Measurements from ENCODE around the gene NNT. TPM values are rescaled to one million over a fixed set of nuclear protein-coding genes. Genes with fewer than 3 reads are reported as not detected.

NNT gene
- total RNA-seq, 1 donor from 2014 or later: 40.3 TPM

DNA sequence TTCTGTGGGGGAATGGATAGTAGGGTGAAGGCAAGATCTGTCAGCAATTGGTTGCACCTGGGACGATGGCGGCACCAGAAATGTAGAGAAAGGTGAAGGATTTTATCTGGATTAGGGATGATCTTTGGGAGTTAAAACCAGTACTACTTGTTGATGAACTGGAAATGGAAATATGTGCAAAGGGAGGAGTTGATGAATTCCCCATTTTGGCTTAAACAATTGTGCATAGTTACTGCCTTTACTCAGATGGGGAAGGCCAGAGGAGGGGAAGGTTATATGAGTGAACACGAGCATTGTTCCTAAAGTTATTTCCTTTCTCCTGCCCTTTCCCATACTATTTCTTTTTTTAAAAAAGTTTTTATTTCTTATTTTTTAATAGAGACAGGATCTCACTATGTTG, 19.1 kb downstream of the NNT start:
- TF ChIP-seq, protein P1, sequence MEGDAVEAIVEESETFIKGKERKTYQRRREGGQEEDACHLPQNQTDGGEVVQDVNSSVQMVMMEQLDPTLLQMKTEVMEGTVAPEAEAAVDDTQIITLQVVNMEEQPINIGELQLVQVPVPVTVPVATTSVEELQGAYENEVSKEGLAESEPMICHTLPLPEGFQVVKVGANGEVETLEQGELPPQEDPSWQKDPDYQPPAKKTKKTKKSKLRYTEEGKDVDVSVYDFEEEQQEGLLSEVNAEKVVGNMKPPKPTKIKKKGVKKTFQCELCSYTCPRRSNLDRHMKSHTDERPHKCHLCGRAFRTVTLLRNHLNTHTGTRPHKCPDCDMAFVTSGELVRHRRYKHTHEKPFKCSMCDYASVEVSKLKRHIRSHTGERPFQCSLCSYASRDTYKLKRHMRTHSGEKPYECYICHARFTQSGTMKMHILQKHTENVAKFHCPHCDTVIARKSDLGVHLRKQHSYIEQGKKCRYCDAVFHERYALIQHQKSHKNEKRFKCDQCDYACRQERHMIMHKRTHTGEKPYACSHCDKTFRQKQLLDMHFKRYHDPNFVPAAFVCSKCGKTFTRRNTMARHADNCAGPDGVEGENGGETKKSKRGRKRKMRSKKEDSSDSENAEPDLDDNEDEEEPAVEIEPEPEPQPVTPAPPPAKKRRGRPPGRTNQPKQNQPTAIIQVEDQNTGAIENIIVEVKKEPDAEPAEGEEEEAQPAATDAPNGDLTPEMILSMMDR (IDR thresholded peaks at IDR 0.05): no peak
- TF ChIP-seq POLR2AphosphoS5 (IDR thresholded peaks at IDR 0.05; ENCODE audit: insufficient read depth in 1 of 2, low read depth in 1 of 2) (no peak), POLR2A (IDR thresholded peaks at IDR 0.05) (no peak)
- H3K36me3 ChIP-seq: no peaks in the 10 kb centered on the region
- no peaks in the 10 kb centered on the region for H3K9me3 ChIP-seq
- intact Hi-C loops (cut with DNase I): no loop called here
- H3K27me3 ChIP-seq: no peaks in the 10 kb centered on the region
- H3K27ac ChIP-seq: no peak overlapping the region
- DNase-seq (ENCODE audit: extremely low spot score in 2 of 2): no peak
- no peak overlapping the region for H3K4me3 ChIP-seq
- H3K4me1 ChIP-seq: peaks cover 4% of the 10 kb centered on the region

DNA sequence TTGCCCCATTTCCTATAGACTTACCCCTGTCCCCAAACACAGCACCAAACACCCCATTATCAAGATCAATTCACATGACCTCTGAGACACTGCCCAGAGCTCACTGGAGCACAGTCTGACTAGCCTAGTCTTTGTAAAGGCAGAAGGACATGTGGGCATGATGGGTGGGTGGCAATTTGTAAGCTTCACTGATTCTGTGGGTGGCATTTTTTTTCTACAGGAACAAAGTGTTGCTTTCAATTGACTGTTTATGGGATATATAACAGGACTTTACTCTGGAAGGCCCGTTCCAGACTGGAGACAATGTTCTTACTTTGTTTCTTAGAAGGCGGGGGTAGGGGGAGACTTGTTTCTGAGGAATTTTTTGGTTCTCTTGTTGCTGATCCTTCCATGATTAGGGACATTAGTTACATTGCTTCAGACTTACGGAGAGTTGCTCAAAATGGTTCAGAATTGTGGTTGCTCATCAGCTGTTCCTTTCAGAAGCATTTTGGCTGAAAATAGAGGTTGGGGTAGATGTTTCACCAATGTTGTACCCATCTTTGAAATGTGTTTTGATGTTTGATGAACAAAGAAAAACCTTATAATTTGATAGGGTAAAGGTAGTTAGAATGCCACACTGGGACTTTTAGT, 20.2 kb downstream of the NNT start:
- intact Hi-C loops (cut with DNase I): no loop called here
- no peak overlapping the region for H3K27ac ChIP-seq
- no peak overlapping the region for H3K4me3 ChIP-seq
- no peaks in the 10 kb centered on the region for H3K9me3 ChIP-seq
- no peaks in the 10 kb centered on the region for H3K27me3 ChIP-seq
- no peaks in the 10 kb centered on the region for H3K36me3 ChIP-seq
- TF ChIP-seq POLR2A (IDR thresholded peaks at IDR 0.05) (no peak), POLR2AphosphoS5 (IDR thresholded peaks at IDR 0.05; ENCODE audit: insufficient read depth in 1 of 2, low read depth in 1 of 2) (no peak)
- TF ChIP-seq, protein P1 (IDR thresholded peaks at IDR 0.05): no peak
- no peak for DNase-seq (ENCODE audit: extremely low spot score in 2 of 2)
- peaks cover 4% of the 10 kb centered on the region for H3K4me1 ChIP-seq

DNA sequence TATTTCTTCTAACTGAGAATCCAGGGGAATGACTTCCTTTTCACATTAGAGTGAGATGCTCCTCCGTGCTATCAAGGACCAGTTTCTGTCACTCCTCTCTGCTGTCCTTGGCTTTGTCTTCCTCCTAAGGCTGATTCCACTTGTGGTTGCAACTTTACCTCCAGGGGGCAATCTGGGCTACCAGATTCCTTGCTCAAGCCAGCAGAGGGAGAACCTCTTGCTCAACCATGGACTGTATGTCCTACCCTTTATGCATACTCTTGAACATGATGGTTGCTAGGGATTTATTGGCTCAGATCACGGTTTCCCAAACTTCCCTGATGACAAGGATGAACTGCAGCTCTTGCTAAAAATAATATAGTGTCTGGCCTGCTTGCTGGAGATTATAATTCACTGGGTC, 24.0 kb downstream of the NNT start:
- no peak for DNase-seq (ENCODE audit: extremely low spot score in 2 of 2)
- peaks cover 2% of the 10 kb centered on the region for H3K4me1 ChIP-seq
- no peaks in the 10 kb centered on the region for H3K27me3 ChIP-seq
- TF ChIP-seq POLR2A (IDR thresholded peaks at IDR 0.05) (no peak), POLR2AphosphoS5 (IDR thresholded peaks at IDR 0.05; ENCODE audit: insufficient read depth in 1 of 2, low read depth in 1 of 2) (no peak)
- TF ChIP-seq, protein P1 (IDR thresholded peaks at IDR 0.05): no peak
- intact Hi-C loops (cut with DNase I): no loop called here
- no peaks in the 10 kb centered on the region for H3K9me3 ChIP-seq
- H3K36me3 ChIP-seq: no peaks in the 10 kb centered on the region
- no peak overlapping the region for H3K4me3 ChIP-seq
- H3K27ac ChIP-seq: no peak overlapping the region

DNA sequence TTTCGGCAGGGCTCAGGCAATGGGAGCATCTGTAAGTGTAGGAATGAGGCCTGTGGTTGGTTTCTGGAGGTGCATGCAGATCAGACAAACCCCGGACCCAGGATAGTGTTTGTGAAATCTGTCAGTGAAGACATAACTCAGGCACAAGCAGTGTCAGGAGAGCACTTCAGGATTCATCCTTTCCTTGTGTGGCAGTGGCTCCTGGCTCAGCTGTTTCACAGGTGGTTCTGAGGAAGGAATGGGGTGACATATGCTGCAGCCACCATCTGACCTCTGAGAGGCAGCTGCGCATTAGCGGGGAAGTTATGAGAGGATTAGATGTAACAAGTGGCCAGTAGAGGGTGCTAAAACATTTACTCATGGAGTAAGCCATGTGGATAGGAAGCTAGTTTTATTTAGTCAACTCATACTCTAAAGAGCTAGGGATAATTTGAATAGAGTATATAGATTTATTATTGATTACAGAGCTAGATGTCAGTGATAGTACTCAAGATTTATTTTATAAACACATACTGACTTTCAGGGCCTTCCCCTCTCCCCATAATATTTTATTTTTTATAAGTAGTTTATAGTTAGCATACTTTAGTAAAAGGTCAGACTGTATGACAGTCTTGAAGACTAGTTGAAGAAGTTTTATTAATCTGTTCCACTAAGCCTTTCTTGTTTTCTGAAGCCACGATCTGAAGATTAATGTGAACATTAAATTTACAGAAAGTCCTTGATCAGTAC, 28.4 kb downstream of the NNT start:
- Histone ChIP-seq H3K27ac (peak overlapping the region; percentile 8), H3K27me3 (no peaks in the 10 kb centered on the region), H3K9me3 (no peaks in the 10 kb centered on the region), H3K36me3 (no peaks in the 10 kb centered on the region), H3K4me1 (peaks cover 28% of the 10 kb centered on the region), H3K4me3 (no peak overlapping the region)
- intact Hi-C loops (cut with DNase I): no loop called here
- no peak for TF ChIP-seq POLR2AphosphoS5 (IDR thresholded peaks at IDR 0.05; ENCODE audit: insufficient read depth in 1 of 2, low read depth in 1 of 2)
- TF ChIP-seq, protein P1 (IDR thresholded peaks at IDR 0.05): peak; percentile 36 to 64 (median 40)
- no peak for DNase-seq (ENCODE audit: extremely low spot score in 2 of 2)

DNA sequence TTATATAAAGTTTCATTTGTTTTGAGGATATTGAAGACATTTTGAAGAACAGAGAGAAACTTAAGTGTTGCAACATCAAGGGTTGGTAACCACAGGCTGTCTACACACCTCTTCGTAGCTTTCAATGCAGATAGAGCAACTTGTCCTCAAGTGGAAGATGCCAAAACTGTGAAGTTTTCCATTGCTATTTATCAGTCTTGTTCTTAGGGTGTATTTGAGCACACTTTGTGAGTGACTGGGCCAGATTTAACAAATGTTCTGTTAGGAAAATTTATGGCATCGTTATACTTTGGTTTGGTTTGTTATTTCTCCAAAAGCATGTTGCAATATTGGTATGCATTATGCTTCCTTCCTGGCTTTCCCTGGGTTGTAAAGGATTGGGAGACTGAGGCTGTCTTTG, 31.6 kb downstream of the NNT start:
- TF ChIP-seq, protein P1 (IDR thresholded peaks at IDR 0.05): no peak
- no peak for TF ChIP-seq POLR2A (IDR thresholded peaks at IDR 0.05)
- no peak for TF ChIP-seq POLR2AphosphoS5 (IDR thresholded peaks at IDR 0.05; ENCODE audit: insufficient read depth in 1 of 2, low read depth in 1 of 2)
- no peaks in the 10 kb centered on the region for H3K36me3 ChIP-seq
- intact Hi-C loops (cut with DNase I): no loop called here
- H3K27ac ChIP-seq: no peak overlapping the region
- no peaks in the 10 kb centered on the region for H3K9me3 ChIP-seq
- no peak overlapping the region for H3K4me3 ChIP-seq
- no peak for DNase-seq (ENCODE audit: extremely low spot score in 2 of 2)
- H3K27me3 ChIP-seq: no peaks in the 10 kb centered on the region
- H3K4me1 ChIP-seq: peaks cover 28% of the 10 kb centered on the region
